ENCODE results near the gene FBXO36.

DNA sequence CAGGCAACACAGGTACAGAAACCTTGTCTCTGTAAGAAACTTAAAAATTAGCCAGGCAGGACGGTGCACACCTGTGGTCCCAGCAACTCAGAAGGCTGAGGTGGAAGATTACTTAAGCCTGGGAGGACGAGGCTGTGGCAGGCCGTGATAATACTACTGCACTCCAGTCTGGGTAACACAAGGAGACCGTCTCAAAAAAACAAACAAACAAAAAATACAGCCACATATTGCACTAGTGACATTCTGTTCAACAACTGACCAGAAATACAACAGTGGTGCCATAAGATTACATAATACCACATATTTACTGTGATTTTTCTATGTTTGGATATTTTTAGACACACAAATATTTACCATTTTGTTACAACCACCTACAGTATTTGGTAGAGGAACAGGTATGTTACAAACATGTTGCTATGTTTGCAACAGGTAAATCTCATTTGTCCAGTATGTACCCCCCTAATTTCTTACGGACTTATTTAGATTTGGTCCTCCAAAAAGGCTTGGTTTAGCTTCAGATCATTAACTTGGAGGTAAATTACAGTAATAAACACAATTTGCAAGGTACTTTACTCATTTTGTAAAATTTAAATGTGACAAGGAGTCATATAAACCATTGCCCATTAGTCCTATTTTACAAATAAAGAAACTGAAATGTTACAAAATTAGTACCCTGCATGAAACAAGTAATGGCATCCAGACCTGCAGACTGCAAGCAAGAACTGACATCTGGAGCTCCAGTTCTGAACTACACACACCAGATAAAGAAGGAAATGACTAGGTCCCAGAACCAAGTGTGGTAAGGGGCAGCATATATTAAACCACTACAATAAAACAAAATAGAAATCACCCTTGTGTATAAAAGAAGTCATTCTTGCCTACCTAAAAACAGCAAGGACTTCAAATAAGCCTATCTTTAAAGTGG is 37.3 kb upstream of the FBXO36 start:
- TF ChIP-seq POLR2A (IDR thresholded peaks at IDR 0.05; ENCODE audit: low read depth, low read length): no peak
- no peak for TF ChIP-seq TAF1 (IDR thresholded peaks at IDR 0.05; ENCODE audit: low read depth, low read length)
- no peak for TF ChIP-seq PAX5 (IDR thresholded peaks at IDR 0.05; ENCODE audit: insufficient read depth, low read length, severe bottlenecking)
